ENCODE measurements around the gene HENMT1. TPM values are rescaled to one million over a fixed set of nuclear protein-coding genes. Genes with fewer than 3 reads are reported as not detected.

HENMT1 gene
- total RNA-seq, 3 donors from 2014 or later: 5.9 to 8.9 (median 7.8) TPM

DNA sequence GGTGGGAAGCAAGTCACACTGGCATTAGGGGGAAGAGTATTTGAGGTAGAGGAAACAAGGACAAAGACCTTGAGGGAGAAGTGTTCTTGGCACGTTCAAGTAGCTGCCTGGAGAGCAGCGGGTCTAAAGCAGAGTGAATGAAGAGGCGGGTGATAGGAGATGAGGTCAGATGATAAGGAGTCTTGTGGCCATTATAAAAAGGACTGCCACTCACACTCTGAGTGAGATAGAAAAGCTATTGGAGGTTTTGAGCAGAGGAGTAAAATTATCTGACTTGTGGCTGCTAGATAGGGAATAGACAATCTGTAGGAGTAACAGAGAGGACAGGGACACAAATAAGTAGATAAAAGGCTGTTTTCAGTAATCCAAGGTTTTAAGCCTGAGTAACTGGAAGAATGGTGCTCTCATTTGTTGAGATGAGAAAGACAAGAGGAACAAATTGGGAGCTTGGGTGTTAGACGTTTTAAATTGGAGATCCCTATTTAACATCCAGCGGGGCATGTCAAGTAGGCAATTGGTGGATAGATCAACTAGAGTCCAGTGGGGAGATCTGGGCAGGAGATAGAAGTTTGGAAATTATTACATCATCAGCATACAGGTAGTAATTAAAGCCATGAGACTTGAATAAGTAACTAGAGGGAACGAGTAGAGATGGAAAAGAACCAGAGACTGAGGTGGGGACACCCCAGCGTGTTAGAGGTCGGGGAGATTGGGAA is 43.7 kb downstream of the HENMT1 start:
- no peak for ATAC-seq
- H3K9me3 ChIP-seq: no peaks in the 10 kb centered on the region
- no peaks in the 10 kb centered on the region for H3K4me1 ChIP-seq (ENCODE audit: low read depth)
- H3K4me3 ChIP-seq: no peak overlapping the region
- TF ChIP-seq, protein P1, sequence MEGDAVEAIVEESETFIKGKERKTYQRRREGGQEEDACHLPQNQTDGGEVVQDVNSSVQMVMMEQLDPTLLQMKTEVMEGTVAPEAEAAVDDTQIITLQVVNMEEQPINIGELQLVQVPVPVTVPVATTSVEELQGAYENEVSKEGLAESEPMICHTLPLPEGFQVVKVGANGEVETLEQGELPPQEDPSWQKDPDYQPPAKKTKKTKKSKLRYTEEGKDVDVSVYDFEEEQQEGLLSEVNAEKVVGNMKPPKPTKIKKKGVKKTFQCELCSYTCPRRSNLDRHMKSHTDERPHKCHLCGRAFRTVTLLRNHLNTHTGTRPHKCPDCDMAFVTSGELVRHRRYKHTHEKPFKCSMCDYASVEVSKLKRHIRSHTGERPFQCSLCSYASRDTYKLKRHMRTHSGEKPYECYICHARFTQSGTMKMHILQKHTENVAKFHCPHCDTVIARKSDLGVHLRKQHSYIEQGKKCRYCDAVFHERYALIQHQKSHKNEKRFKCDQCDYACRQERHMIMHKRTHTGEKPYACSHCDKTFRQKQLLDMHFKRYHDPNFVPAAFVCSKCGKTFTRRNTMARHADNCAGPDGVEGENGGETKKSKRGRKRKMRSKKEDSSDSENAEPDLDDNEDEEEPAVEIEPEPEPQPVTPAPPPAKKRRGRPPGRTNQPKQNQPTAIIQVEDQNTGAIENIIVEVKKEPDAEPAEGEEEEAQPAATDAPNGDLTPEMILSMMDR (IDR thresholded peaks at IDR 0.05): no peak
- H3K36me3 ChIP-seq (ENCODE audit: low read depth): no peaks in the 10 kb centered on the region
- DNase-seq: no peak
- intact Hi-C loops (cut with DNase I, micrococcal nuclease): no loop called here

DNA sequence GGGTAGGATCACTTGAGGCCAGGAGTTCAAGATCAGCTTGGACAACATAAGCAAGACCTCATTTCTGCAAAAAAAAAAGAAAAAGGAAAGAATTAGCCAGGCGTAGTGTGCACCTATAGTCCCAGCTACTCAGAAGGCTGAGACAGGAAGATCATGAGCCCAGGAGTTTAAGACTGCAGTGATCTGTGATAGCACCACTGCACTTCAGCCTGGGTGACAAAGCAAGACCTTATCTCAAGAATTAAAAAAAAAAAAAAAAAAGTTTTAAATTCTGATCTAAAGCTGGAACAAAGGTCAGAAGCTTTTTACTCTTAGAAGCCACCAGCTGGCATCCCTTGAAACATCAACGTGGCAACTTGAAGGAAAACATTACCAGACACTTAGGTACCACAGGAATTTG is 45.3 kb downstream of the HENMT1 start:
- H3K36me3 ChIP-seq (ENCODE audit: low read depth): no peaks in the 10 kb centered on the region
- no peaks in the 10 kb centered on the region for H3K9me3 ChIP-seq
- H3K4me3 ChIP-seq: no peak overlapping the region
- ATAC-seq (no peak), DNase-seq (no peak)
- H3K4me1 ChIP-seq (ENCODE audit: low read depth): no peaks in the 10 kb centered on the region
- intact Hi-C loops (cut with DNase I, micrococcal nuclease): no loop called here
- TF ChIP-seq, protein P1 (IDR thresholded peaks at IDR 0.05): no peak

DNA sequence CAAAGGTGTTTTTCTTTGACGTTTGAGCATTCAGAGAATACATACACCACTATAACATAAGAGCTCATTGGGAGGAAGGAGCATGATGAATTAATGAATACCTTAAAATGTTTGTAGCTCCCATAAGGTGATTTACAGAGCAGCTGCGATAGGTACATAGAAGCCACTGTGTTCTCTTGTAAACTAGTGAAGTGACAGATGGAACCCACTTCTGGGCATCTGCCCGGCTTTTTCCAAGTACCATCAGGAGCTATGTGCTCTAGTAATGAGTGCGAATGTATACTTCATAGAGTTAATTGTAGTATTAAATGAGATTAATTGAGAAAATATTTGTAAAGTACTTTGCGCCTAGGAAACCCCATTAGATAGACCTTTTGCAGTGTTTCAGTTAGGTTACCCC is 48.4 kb downstream of the HENMT1 start:
- ATAC-seq (no peak), DNase-seq (no peak)
- Histone ChIP-seq H3K4me3 (no peak overlapping the region), H3K9me3 (no peaks in the 10 kb centered on the region), H3K4me1 (ENCODE audit: low read depth) (no peaks in the 10 kb centered on the region), H3K36me3 (ENCODE audit: low read depth) (no peaks in the 10 kb centered on the region)
- TF ChIP-seq, protein P1 (IDR thresholded peaks at IDR 0.05): no peak
- intact Hi-C loops (cut with DNase I, micrococcal nuclease): no loop called here

DNA sequence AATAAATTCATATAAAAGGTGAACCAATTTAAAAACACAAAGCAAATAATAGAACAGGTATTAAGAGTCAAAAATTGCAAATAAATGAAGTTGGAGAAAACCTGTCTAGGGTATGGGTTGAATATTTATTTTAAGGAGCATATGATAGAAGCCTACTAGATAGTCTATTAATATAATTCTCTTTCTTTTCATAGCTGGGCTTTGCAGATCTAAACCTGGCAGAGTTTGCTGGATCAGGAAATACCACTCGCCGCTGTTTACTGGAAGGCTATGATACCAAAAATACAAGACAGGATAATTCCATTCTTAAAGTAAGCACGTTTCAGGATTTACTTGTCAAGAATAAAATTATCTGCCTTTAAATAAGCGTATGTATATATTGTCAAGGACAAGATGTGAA is 48.9 kb downstream of the HENMT1 start:
- ATAC-seq (no peak), DNase-seq (no peak)
- H3K4me3 ChIP-seq: no peak overlapping the region
- intact Hi-C loops (cut with DNase I, micrococcal nuclease): no loop called here
- no peaks in the 10 kb centered on the region for H3K36me3 ChIP-seq (ENCODE audit: low read depth)
- H3K9me3 ChIP-seq: no peaks in the 10 kb centered on the region
- H3K4me1 ChIP-seq (ENCODE audit: low read depth): no peaks in the 10 kb centered on the region
- TF ChIP-seq, protein P1 (IDR thresholded peaks at IDR 0.05): no peak

DNA sequence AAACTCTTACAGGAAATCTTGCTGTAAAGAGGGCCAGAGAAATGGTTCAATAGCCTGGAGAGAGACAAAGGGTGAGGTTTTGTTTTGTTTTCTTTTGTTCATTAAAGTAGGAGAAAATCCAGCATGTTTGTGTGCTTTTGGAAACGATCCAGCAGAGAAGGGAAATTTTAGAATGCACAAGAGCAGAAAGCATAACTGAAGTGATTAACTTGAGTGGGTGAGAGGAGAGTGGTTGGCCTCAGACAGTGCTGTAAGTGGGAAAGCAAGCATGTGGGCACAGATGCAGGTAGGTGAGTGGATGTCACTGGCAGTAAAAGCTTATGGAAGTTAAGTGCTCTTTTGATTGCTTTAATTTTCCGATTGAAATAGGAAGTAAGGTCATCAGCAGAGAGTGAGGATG is 50.8 kb downstream of the HENMT1 start:
- intact Hi-C loops (cut with DNase I, micrococcal nuclease): no loop called here
- no peak for DNase-seq
- TF ChIP-seq, protein P1 (IDR thresholded peaks at IDR 0.05): no peak
- Histone ChIP-seq H3K4me3 (no peak overlapping the region), H3K36me3 (ENCODE audit: low read depth) (no peaks in the 10 kb centered on the region), H3K9me3 (no peaks in the 10 kb centered on the region), H3K4me1 (ENCODE audit: low read depth) (no peaks in the 10 kb centered on the region)
- no peak for ATAC-seq
